SKM-1 treated with dmso at 0.1 percent for 144 hours (cell line): Measurements from ENCODE around the gene SORL1.
"Not testable (repeated sequence)": the region's sequence is repeated elsewhere in the genome, so short reads cannot be mapped to it uniquely, and the experiment has no call there.

Source experiments
- DNase-seq: peaks from one replicate; lab custom pipeline; 2025; ENCODE audit not compliant: unreplicated experiment; lab: John Stamatoyannopoulos, UW

SORL1 gene

GRCh38 chr11:121499405-121499804 lies 47.3 kb downstream of the SORL1 start:
- no peak for DNase-seq

GRCh38 chr11:121500275-121500674 lies 48.2 kb downstream of the SORL1 start:
- no peak for DNase-seq

- no peak for DNase-seq
Measured at GRCh38 chr11:121500717-121501116, 48.6 kb downstream of the SORL1 start.

- no peak for DNase-seq
Measured at GRCh38 chr11:121503051-121503450, 50.9 kb downstream of the SORL1 start.

GRCh38 chr11:121506237-121506636 lies 54.1 kb downstream of the SORL1 start:
- not testable (repeated sequence) for DNase-seq

GRCh38 chr11:121508449-121508848 lies 56.3 kb downstream of the SORL1 start:
- DNase-seq, result no peak

- DNase-seq, result no peak
Measured at GRCh38 chr11:121510438-121510837, 58.3 kb downstream of the SORL1 start.

GRCh38 chr11:121512468-121513465 lies 60.7 kb downstream of the SORL1 start:
- DNase-seq, result no peak

- no peak for DNase-seq
Measured at GRCh38 chr11:121513807-121514206, 61.7 kb downstream of the SORL1 start.

- DNase-seq, result no peak
Measured at GRCh38 chr11:121514432-121515334, 62.6 kb downstream of the SORL1 start.

GRCh38 chr11:121515335-121515671 lies 63.2 kb downstream of the SORL1 start:
- no peak for DNase-seq

- DNase-seq, result no peak
Measured at GRCh38 chr11:121517996-121518395, 65.9 kb downstream of the SORL1 start.

- no peak for DNase-seq
Measured at GRCh38 chr11:121520243-121521144, 68.4 kb downstream of the SORL1 start.

- DNase-seq, result peak; percentile 45
Measured at GRCh38 chr11:121521145-121522042, 69.3 kb downstream of the SORL1 start.

- no peak for DNase-seq
Measured at GRCh38 chr11:121522043-121522941, 70.2 kb downstream of the SORL1 start.

- no peak for DNase-seq
Measured at GRCh38 chr11:121523581-121524232, 71.6 kb downstream of the SORL1 start.

- no peak for DNase-seq
Measured at GRCh38 chr11:121524233-121524631, 72.1 kb downstream of the SORL1 start.

GRCh38 chr11:121525376-121525775 lies 73.3 kb downstream of the SORL1 start:
- DNase-seq, result no peak
